Measurements from ENCODE around the gene SPATA16.
"Not testable (repeated sequence)": the region's sequence is repeated elsewhere in the genome, so short reads cannot be mapped to it uniquely, and the experiment has no call there.

The SPATA16 gene

DNA sequence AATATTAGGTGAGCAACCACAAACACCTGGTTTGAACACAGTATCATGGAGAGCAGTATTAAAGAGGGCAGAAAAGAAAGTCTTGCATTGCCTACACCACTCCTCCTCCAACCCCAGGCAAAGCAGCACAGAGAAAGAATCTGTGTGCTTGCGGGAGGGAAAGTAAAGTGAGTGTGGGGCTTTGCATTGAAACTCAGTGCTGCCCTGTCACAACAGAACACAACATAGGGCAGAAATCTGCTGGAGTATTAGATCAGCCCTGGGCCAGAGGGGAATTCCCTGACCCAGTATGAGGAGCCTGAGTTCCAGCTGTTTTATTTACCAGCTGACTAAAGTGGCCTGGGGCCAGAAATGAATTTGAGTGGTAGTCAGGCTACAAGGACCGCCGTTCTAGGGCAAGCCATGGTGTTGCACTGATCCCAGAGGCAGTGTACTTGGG lies 75.5 kb downstream of the SPATA16 start:
- in situ Hi-C loops (cut with MboI; ENCODE audit: low sequenced_read_pairs) = no loop called here

DNA sequence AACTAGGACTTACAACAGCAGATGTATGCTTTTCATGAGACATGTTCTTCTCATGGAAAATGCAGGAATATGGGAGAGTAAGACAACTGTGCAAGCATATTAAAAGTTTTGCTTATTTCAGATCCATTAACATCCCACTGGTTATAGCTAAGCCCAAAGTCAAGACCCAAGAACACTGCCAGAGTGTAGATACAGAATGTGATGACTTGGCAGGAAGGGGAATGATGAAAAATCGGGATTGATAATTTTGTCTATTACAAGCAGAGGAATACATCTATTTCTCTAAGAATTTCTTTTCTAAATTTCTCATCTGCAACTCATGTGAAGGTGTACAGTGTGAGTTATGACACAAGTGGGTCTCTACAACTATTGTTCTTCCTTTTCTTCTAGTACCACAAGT lies 76.4 kb downstream of the SPATA16 start:
- in situ Hi-C loops (cut with MboI; ENCODE audit: low sequenced_read_pairs) = no loop called here

DNA sequence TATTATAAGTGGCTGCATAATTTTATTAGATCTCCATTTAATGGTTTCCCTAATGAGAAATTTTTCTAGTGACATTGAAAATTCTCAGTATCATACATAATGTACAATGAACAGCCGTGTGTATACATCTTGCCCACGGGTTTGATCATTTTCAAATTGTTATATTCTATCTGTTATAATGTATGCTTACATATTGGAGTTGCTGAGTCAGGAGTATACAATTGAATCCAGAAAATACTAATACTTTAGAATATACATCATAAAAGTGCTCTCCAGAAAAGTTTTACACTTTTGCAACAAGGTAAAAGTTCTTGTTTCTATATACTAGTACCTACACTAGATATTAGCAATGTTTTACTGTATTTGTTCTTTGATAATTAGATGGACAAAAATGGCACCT lies 82.8 kb downstream of the SPATA16 start:
- in situ Hi-C loops (cut with MboI; ENCODE audit: low sequenced_read_pairs) = no loop called here

DNA sequence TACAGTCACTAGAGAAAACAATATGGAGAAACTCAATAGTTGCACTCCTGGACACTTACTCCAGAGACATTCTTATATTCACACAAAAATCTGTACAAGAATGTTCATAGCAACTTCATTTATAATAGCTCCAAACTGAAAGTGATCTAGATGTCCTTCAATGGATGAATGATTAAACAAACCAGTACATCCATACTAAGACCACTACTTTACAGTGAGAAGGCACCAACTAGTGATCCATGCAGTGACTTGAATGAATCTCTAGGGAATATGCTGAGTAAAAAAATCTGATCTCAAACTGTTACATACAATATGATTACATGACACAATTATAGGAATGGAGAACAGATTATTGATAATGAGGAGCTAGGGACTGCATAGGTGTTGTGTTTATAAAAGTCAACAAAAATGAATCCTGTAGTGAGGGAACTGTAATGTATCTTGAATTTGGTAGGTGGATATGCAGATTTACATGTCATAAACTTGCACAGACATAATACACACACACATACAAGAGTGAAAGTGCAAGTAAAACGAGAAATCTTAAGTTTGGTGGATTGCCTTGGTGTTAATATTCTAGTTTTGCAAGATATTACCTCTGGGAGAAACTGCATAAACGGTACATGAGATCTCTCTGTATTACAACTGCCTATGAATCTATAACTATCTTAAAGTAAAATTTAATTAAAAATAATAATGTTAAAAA lies 85.7 kb downstream of the SPATA16 start:
- in situ Hi-C loops (cut with MboI; ENCODE audit: low sequenced_read_pairs) = no loop called here

DNA sequence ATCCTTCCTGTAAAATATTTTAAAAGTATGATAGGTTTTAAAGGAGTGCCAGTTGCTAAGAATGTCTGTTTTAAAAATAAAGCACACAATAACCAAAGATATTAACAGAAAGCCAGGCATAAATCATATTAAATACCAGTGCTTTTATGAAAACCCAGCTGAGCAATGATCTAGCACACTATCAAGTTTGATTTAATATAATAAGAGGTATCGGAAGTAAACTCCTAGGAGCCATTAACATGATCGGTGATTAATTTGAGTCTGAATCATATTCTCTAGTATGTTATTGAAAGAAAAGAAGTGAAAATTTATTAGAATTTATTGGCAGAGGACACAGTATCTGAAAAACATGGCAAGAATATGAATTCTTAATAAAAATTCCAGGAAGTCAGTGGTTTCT lies 91.7 kb downstream of the SPATA16 start:
- in situ Hi-C loops (cut with MboI; ENCODE audit: low sequenced_read_pairs) = no loop called here

DNA sequence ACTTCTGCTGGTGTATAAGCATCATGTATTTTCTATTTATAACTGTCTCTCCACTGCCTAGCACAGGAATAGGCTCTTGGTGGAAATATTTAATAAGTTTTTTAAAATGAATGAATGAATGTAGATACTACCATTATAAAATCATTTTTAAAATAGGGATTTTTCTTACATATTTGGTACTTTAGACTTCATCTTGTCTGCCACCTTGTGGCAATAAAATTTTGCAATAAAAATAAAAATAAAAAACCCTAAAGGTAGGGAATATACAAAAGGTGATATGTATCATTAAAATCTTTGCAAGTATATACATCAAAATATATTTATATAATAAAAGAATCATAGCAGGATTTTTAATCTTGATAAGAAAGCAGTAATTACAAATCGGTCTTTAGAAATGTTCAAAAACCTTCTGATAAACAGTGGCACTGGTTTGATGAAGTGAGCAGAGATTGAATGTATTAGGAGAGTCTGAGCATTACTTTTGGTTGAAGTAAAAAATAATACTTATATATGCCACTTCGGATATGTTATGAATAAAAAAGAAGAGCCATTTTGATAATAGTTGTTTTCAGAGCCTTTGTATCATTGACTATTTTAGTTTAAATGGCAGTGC lies 95.2 kb downstream of the SPATA16 start:
- in situ Hi-C loops (cut with MboI; ENCODE audit: low sequenced_read_pairs) = no loop called here

DNA sequence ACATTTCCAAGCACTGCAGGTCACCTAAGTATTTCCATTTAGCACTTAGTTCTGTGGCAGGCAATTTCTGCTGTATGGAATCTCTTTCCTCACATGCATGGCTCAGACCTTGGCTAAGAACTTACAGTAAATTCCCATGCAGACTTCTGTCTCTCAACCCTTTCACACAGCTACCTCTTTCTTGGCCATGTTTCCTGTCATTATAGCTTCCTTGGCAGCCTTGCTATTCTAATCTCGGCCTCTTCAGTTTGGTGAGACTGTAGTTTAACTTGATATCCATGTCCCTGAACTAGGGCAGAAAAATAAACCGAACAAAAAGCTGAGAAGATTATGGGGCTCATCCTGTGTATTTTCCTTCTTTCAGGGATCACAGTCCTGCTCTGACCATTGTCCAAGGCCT lies 96.0 kb downstream of the SPATA16 start:
- in situ Hi-C loops (cut with MboI; ENCODE audit: low sequenced_read_pairs) = no loop called here

DNA sequence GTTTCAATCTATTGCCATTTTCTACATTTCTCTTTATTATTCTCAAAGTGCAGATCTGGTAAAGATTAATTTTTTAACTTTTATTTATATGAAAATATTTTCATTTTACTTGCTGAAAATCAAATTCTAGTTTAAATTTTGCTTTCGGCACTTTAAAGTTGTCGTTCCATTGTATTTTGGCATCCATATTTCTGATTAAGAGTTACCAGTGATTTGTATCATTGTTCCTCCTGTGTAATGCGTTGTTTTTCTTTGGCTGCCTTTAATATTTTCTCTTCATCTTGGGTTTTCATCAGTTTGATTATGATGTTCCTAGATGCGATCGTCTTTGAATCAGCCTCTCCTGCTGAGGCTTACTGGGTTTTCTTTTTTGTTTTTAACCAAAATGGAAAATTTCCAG lies 97.3 kb downstream of the SPATA16 start:
- in situ Hi-C loops (cut with MboI; ENCODE audit: low sequenced_read_pairs) = no loop called here

DNA sequence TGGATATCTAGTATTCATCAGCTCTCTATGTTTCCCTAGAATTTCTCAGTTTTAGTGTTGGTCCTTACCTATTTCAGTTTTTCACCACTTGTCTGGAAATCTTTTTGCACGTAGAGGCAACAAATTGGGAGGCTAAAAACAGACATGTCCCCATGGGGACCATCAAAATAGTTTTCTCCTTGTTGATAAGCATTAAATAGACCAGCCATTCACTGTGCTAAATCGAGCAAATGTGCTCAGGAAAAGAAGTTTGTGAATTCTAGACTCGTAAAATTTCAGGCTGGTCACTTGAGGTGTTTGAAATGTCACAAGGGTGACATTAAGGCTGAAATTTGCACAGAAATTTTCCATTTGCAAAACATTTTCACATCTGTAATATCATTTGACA lies 102.6 kb downstream of the SPATA16 start:
- in situ Hi-C loops (cut with MboI; ENCODE audit: low sequenced_read_pairs) = no loop called here

DNA sequence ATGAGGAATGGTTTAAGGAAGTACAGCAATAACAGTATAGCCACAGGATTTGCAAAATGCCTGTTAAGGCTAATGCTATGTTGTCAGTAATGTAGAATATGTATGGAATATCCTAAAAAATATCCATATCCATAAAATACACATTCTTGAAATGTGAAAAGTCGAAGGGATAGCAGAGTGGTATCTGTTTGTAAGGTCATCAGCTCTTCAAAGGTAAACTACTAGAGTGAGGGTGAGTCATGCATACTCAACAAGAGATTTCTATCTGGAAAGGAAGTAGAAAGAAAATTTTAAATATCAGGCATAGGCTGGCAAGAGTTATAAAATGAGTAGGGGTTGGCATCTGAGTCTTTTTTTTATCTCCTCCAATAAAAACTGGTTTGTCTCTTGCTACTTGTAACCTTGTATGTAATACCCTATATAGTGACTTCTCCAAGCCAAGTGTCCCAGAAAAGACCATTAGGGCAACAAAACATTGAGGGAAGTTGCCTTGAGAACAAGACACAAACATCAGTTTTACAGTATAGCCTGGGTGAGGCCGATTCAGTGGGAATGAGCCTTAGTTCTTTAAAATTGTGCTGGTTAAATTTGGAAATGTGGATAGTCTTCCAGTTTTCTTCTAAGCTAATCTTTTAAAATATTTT lies 103.1 kb downstream of the SPATA16 start:
- in situ Hi-C loops (cut with MboI; ENCODE audit: low sequenced_read_pairs) = no loop called here

DNA sequence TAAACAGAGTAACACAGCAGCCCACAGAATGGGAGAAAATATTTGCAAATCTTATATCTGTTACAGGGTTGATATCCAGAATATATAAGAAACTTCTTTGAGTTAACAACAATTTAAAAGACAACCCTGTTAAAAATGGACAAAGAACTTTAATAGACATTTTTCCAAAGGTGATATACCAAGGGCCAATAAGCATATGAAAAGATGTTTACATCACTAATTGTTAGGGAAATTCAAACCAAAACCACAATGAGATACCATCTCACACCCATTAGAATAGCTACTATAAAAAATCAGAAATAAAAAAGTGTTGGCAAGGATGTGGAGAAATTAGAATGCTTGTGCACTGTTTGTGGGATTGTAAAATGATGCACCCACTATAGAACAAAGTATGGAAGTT lies 110.8 kb downstream of the SPATA16 start:
- in situ Hi-C loops (cut with MboI; ENCODE audit: low sequenced_read_pairs) = no loop called here

DNA sequence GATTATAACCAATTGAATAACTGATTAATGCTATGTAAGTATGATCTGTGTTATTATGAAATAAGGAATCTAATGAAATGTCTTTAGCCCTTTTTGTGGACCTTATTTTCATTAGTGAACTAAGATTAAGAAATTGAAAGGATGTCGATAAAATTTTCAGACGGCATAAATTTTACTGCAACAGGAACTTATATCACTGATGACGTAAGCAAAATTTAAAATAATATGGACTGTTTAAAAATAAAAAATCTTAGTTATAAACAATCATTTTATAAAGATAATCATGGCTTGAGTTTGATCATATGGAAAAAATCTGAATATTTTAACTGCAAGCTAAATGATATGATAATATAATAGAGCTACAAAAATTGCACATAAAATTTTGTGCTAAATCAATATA lies 112.7 kb downstream of the SPATA16 start:
- in situ Hi-C loops (cut with MboI; ENCODE audit: low sequenced_read_pairs) = no loop called here

DNA sequence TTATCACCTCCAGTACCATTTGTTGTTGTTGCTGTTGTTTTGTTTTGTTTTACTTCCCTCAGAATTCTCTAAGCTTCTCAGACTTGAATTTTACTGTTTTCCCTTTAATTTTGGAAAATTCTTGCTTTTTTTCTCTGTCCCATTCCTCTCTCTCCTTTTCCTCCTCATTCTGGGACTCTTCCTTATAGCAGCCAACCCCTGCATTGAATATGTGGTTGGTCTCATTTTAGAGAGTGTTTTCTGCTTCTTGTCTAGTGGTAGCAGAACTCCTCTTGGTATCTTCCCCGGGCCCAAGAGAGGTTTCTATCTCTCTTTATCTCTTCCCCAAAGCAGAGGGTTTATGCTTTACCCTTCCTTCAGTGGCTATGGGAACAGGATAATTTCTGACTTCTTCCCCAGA lies 113.6 kb downstream of the SPATA16 start:
- in situ Hi-C loops (cut with MboI; ENCODE audit: low sequenced_read_pairs) = no loop called here

DNA sequence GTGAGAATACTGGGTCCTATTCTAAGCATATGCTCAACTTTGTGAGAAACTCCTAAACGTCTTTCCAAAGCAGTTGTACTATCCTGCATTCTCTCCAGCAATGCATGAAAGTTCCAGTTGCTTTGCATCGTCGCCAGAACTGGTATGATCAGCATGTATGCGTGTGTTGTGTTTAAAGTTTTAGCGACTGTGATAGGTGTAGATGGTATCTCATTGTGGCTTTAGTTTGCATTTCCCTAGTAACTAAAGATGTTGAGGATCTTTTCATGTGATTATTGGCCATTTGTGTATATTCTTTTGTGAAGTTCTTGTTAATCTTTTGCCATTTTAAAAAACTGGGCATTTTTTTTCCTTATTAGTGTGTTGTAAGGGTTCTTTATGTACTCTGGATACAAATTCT lies 115.1 kb downstream of the SPATA16 start:
- in situ Hi-C loops (cut with MboI; ENCODE audit: low sequenced_read_pairs) = no loop called here

DNA sequence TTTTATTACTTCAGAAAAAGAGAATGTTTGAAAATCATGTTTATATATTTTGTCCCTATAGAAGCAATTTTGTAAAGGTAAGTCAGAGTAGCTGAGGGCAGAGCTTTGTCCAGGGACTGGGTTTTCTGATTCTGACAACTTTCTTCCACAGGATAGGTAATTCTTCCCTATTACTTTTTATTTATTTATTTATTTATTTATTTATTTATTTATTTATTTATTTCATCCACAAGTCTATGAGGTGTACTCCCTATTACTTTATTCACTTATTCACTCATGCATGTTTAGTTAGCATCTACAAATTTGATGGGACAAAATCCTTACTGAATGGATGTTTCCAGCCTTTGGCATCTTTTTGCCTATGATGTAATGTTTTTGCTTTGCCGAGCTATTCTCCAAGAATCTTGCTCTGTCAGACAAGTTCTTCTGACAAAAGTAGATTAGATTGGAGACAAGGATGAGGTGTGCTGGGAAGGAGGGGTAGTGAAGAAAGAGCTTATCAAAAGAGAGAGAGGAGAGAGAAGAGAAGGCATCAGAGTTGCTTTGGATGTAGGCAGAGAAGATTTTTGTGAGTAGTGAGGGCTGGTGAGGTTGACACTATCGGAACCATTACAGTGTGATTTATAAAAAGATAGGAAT lies 119.4 kb downstream of the SPATA16 start:
- in situ Hi-C loops (cut with MboI; ENCODE audit: low sequenced_read_pairs) = no loop called here

DNA sequence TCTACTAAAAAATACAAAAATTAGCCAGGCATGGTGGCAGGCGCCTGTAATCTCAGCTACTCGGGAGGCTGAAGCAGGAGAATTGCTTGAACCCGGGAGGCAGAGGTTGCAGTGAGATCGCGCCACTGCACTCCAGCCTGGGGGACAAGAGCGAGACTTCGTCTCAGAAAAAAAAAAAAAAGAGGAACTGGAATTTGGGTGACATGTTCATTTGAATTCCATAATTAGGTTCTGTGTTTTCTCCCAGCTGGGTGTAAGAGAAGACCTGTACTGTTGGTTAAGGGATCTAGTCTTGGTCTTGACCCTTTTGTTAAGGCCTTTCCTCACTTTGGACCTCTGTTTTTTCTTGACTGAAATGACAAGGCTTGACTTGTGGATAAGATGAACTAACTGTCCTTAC lies 120.9 kb downstream of the SPATA16 start:
- in situ Hi-C loops (cut with MboI; ENCODE audit: low sequenced_read_pairs) = not testable (repeated sequence)

DNA sequence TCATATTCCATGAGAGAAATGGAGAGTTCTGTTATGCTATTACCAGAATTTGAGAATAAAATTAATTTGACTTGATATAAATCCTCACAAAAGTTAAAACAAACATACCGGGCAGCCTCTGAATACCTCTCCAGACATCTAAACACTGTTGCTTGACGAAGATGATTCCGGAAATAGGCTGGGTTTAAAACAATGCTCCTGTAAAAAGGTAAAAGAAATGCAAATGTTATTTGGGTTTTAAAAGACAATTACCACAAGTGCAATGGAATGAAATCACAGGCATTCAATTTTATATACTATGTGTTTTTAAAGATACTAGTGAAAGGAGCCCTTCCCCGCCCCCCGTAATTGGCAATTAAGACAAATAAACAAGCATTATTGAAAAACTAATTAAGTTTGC lies 121.7 kb downstream of the SPATA16 start:
- in situ Hi-C loops (cut with MboI; ENCODE audit: low sequenced_read_pairs) = no loop called here

DNA sequence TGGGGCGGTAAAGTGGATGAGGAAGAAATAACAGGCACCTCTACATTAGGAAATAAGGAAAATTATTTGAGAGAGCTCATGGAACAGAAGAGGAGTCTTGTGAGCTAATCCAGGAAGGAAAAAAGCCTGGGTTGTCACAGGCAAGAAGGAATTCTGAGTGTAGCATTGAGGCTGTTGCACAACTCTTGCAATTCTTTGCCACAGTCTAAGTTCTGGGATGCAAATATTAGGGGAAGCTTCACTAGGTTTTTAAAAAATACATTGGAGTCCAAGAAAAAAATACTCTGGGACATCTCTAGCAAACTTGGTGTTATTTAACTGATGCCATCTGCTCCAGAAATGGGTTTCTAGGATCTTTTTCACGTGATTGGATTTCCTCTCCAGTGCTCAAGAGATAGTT lies 122.3 kb downstream of the SPATA16 start:
- in situ Hi-C loops (cut with MboI; ENCODE audit: low sequenced_read_pairs) = no loop called here

DNA sequence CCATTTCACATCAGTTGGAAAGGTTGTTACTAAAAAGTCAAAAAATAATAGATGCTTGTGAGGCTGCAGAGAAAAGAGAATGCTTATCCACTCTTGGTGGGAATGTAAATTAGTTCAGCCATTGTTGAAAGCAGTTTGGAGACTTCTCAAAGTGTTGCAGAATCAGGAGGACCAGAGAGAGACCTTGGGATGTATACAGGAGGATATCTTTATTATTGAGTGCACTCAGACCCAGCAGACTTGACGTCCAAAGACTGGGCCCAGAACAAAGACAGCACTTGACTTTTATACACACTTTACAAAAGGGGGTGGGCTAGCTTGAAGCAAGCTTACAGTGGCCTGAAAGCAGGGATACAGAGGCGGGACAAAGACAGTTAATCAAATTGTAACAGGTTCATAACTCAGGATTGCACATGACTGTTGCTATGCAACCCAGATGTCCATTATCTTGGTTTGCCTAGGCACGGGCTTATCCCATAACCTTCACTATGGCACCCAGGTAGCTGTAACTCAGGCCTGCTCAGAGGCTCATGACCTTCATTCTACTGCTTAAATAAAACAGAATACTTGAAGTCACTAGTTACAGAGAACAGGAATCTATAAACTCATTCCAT lies 127.7 kb downstream of the SPATA16 start:
- in situ Hi-C loops (cut with MboI; ENCODE audit: low sequenced_read_pairs) = no loop called here

DNA sequence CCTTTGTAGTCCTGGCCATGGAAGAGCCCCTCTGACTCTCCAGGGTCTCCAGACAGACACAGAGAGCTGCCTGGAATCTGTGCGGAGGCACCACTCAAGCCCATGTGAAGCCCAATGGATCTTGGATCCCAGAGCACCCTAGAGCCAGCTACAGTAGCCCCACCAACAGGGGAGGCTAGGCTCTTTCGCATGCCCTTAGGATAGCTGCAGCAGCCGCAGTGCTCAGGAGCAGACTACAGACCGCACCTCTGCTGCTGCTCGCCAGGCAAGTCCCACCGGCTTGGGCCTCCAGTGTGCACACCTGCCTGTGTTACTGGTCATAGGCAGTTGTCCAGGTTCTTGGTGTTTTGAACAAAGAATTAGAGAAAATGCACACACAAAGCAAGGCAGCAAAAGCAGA lies 131.6 kb downstream of the SPATA16 start:
- in situ Hi-C loops (cut with MboI; ENCODE audit: low sequenced_read_pairs) = no loop called here

DNA sequence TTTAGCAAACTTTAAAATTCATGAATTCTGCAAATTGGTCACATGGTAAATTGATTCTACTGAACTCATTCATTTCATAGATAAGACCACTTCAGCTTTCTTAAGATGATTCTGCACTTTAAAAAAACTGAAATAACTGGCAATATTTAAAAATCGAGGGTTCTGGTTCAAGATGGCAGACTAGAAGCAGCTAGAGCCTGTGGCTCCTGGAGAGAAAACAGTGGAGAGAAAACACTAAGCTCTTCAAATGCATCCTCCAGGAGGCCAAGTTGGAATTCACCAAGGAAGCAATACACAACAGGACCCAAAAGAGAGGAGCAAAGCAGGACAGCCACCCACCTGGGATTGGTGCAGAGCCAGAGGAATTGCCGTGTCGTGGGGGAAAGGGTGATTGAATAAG lies 132.1 kb downstream of the SPATA16 start:
- in situ Hi-C loops (cut with MboI; ENCODE audit: low sequenced_read_pairs) = no loop called here

All from HL-60/S4 treated with retinoic acid at 250 ng/mL for 4 days and 3 days (cell line).